Lower leg skin (tissue), 4 donors: Measurements from ENCODE around the gene ZEB1. TPM values are rescaled to one million over a fixed set of nuclear protein-coding genes. Genes with fewer than 3 reads are reported as not detected.
"Not testable (repeated sequence)": the region's sequence is repeated elsewhere in the genome, so short reads cannot be mapped to it uniquely, and the experiment has no call there.

Experiments
- DNase-seq, 2 donors: peaks; one replicate each; pipeline ENCODE4 v3.0.0-alpha.2; 2019; ENCODE audit warnings: low spot score in 2 of 2
- H3K4me3 ChIP-seq: fragments of 200-600 bp; sonication (generic); 2 replicates; pipeline ENCODE4 v1.5.1; 2017; ENCODE audit warnings: mild to moderate bottlenecking, low read depth; ENCODE audit not compliant: poor library complexity, severe bottlenecking
- POLR2A ChIP-seq, 2 donors: fragments of 450-650 bp; IDR thresholded peaks; one replicate each; pipeline ENCODE4 v1.6.1; 2016 to 2017; ENCODE audit warnings: antibody characterized with exemption in 2 of 2, mild to moderate bottlenecking in 1 of 2, moderate library complexity in 1 of 2
- WGBS, 2 donors: methylation state at CpG; one replicate each; pipeline ENCODE4 v1.1.5; 2018; 5-methylcytosine and 5-hydroxymethylcytosine counted together
- intact Hi-C: fragments of 100-400 bp; cut with DNase I; formaldehyde crosslinking; loops from one replicate; pipeline ENCODE4 v1.15.0; 2023; ENCODE audit warnings: low total_unique reads
- total RNA-seq, 4 donors: library from RNA; depleted of rRNA; stranded (reverse); fragments of >200 nt; gene quantifications; one replicate each; pipeline ENCODE4 v1.1.0, GENCODE V29; 2016
- TF ChIP-seq, protein P1 (sequence below), 3 donors: fragments of 450-650 bp; IDR thresholded peaks; one replicate each; pipeline ENCODE4 v1.5.1; 2016; ENCODE audit warnings: antibody characterized with exemption in 3 of 3, mild to moderate bottlenecking in 3 of 3, moderate library complexity in 2 of 3

Gene ZEB1
- total RNA-seq, 4 donors from 2014 or later: 7.1 to 28.7 (median 10.6) TPM

DNA sequence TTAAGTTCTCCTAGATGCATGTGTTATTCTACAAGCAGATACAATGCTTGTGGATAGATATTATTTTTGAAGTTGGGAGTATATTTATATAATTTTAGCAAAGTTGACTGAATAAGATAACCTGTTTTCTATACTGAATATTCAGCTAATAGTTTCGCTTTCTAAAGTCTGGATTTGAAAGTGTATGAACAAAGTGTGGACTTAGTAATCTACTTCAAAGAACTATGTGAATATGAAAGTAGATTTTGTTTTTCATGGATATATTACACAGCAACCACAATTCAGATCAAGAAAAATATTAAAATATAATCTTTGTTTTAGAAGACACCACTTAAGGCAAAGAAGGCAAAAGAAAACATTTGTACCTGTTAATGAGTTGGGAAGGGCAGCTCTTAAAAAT is 78.8 kb downstream of the ZEB1 start:
- no peak overlapping the region for H3K4me3 ChIP-seq
- no peak for DNase-seq
- 97 to 100% methylated on average over 1 of the region's 1 CpG for WGBS, 2 donors
- TF ChIP-seq, protein P1, sequence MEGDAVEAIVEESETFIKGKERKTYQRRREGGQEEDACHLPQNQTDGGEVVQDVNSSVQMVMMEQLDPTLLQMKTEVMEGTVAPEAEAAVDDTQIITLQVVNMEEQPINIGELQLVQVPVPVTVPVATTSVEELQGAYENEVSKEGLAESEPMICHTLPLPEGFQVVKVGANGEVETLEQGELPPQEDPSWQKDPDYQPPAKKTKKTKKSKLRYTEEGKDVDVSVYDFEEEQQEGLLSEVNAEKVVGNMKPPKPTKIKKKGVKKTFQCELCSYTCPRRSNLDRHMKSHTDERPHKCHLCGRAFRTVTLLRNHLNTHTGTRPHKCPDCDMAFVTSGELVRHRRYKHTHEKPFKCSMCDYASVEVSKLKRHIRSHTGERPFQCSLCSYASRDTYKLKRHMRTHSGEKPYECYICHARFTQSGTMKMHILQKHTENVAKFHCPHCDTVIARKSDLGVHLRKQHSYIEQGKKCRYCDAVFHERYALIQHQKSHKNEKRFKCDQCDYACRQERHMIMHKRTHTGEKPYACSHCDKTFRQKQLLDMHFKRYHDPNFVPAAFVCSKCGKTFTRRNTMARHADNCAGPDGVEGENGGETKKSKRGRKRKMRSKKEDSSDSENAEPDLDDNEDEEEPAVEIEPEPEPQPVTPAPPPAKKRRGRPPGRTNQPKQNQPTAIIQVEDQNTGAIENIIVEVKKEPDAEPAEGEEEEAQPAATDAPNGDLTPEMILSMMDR (IDR thresholded peaks at IDR 0.05): no peak
- intact Hi-C loops: no loop called here

DNA sequence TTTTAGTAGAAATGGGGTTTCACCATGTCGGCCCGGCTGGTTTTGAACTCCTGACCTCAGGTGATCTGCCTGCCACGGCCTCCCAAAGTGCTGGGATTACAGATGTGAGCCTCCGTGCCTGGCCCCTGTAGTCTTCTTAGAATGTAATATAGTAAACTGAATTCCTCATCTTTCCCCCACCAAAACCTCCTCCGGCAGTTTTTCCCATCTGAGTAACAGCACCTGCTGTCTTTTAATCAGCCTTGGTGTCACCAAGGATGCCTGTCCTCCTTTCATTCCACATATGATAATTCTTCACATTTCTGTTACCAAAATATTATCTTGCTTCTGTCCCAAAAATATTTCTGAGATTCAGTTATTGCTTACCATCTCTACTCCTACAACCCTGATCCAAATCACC is 80.2 kb downstream of the ZEB1 start:
- DNase-seq: no peak
- 92 to 93% methylated on average over 5 of the region's 5 CpGs for WGBS, 2 donors
- no peak for TF ChIP-seq POLR2A (IDR thresholded peaks at IDR 0.05)
- TF ChIP-seq, protein P1 (IDR thresholded peaks at IDR 0.05): no peak
- intact Hi-C loops: no loop called here
- H3K4me3 ChIP-seq: no peak overlapping the region

DNA sequence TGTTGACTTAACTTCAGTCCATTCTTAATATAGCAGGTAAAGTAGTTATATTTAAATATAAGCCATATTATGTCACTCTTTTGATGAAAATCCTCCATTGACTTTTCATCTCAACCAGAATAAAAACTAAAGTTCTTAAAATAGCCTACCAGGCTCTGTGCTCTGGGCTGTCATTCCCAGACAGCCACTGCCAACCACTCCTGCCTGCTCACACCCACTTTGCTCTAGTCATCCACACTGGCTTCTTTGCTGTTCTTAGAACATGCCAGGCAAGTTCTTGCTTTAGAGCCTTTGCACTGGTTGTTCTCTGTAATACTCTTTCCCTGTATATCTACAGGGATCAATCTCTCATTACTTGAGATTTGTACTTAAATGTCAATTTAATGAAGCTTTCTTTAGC is 80.6 kb downstream of the ZEB1 start:
- DNase-seq: no peak
- intact Hi-C loops: no loop called here
- no peak overlapping the region for H3K4me3 ChIP-seq
- TF ChIP-seq, protein P1 (IDR thresholded peaks at IDR 0.05): no peak
- TF ChIP-seq POLR2A (IDR thresholded peaks at IDR 0.05): no peak

DNA sequence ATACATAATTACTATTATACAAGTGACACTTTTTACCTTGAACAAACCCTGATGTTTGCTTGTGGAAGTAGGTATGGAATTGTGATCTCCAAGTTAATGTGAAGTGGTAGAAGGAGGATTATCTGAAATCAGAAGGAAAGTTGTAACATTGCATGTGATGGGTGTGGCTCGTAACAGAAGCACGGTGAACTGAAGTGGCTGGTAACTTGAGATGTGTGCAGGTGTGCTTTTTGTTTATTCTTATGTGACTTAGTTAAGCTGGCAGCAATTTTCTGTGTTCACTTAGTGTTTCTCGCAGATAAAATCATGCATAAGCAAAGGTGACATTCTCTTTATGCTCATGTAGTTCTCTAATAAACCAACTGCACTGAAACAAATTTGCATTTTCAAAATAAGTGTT is 82.3 kb downstream of the ZEB1 start:
- 43 to 45% methylated on average over 3 of the region's 3 CpGs for WGBS, 2 donors
- intact Hi-C loops: no loop called here
- TF ChIP-seq, protein P1 (IDR thresholded peaks at IDR 0.05): no peak
- no peak for TF ChIP-seq POLR2A (IDR thresholded peaks at IDR 0.05)
- no peak for DNase-seq
- H3K4me3 ChIP-seq: no peak overlapping the region

DNA sequence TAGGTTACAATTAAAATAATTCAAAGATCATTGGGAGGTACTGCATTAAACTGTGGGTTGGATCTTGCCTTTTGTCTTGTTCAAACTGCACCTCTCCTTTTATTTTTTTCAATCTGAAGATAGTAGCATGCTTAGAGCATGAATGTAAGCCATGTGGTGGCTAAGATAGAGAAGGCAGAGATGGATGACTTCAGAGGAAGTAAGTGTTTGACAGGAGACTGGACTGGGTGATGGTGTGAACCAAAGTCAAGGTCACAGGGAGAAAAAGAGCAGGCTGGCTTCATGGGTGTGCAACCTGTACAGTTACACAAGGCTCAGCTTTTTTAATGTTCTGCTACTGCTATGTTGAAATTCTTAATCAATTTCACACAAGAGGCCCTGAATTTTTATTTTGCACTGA is 85.6 kb downstream of the ZEB1 start:
- DNase-seq: no peak
- no peak for TF ChIP-seq POLR2A (IDR thresholded peaks at IDR 0.05)
- TF ChIP-seq, protein P1 (IDR thresholded peaks at IDR 0.05): no peak
- intact Hi-C loops: no loop called here
- H3K4me3 ChIP-seq: no peak overlapping the region

DNA sequence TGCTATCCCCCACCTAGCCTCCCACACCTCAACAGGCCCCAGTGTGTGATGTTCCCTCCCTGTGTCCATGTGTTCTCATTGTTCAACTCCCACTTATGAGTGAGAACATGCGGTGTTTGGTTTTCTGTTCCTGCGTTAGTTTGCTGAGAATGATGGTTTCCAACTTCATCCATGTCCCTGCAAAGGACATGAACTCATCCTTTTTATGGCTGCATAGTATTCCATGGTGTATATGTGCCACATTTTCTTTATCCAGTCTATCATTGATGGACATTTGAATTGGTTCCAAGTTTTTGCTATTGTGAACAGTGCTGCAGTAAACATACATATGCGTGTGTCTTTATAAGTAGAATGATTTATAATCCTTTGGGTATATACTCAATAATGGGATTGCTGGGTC is 86.8 kb downstream of the ZEB1 start:
- DNase-seq, intact Hi-C loops, H3K4me3 ChIP-seq: not testable (repeated sequence)
- 97 to 100% methylated on average over 3 of the region's 3 CpGs for WGBS, 2 donors

DNA sequence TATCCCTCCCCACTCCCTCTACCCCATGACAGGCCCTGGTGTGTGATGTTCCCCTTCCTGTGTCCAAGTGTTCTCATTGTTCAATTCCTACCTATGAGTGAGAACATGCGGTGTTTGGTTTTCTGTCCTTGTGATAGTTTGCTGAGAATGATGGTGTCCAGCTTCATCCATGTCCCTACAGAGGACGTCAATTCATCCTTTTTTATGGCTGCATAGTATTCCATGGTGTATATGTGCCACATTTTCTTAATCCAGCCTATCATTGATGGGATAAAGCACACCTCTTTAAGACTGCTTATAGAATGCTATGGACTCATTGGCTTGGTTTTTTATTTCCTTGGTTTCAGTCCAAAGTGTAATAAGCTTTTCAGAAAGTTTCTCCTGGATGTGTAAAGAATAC is 93.4 kb downstream of the ZEB1 start:
- DNase-seq, intact Hi-C loops, H3K4me3 ChIP-seq: not testable (repeated sequence)
- WGBS, 2 donors: 93 to 94% methylated on average over 2 of the region's 2 CpGs
